GM23338 (cell line): Measurements from ENCODE around the gene FYN.
"Not testable (repeated sequence)": the region's sequence is repeated elsewhere in the genome, so short reads cannot be mapped to it uniquely, and the experiment has no call there.

Experiments used
- CTCF ChIP-seq, 2 experiments: fragments of 200-600 bp in 1 of 2; sonication (generic) in 1 of 2; conservative IDR thresholded peaks; 2 replicates each; pipeline versions ENCODE4 v1.5.1 to v1.6.1; 2016 to 2017; ENCODE audit warnings: antibody characterized with exemption in 2 of 2, low read depth in 2 of 2, mild to moderate bottlenecking in 2 of 2, moderate library complexity in 1 of 2
- EZH2 ChIP-seq: fragments of 200-600 bp; sonication (generic); IDR thresholded peaks from one replicate; pipeline ENCODE4 v1.8.0; 2017; ENCODE audit warnings: antibody characterized with exemption, mild to moderate bottlenecking, low read depth; ENCODE audit not compliant: unreplicated experiment
- EZH2phosphoT487 ChIP-seq: fragments of 200-600 bp; sonication (generic); IDR thresholded peaks from one replicate; pipeline ENCODE4 v1.8.1; 2018; ENCODE audit warnings: antibody characterized with exemption; ENCODE audit not compliant: unreplicated experiment
- POLR2AphosphoS5 ChIP-seq: IDR thresholded peaks from 2 replicates; pipeline ENCODE4 v1.6.1; 2016; ENCODE audit warnings: antibody characterized with exemption, low read depth
- REST ChIP-seq: IDR thresholded peaks from one replicate; pipeline ENCODE4 v1.6.1; 2018; ENCODE audit warnings: antibody characterized with exemption; ENCODE audit not compliant: unreplicated experiment

- not testable (repeated sequence) for TF ChIP-seq POLR2AphosphoS5; CTCF (conservative IDR thresholded peaks at IDR 0.05; ENCODE audit: low read depth in 2 of 2); EZH2; REST; EZH2phosphoT487
Observed at GRCh38 chr6:111886793-111887192, 13.5 kb upstream of the FYN start.
